Measurements from ENCODE around the gene EPHB1. TPM values are rescaled to one million over a fixed set of nuclear protein-coding genes. Genes with fewer than 3 reads are reported as not detected.

The EPHB1 gene
- total RNA-seq, 1 donor from 2014 or later = 3.8 TPM

DNA sequence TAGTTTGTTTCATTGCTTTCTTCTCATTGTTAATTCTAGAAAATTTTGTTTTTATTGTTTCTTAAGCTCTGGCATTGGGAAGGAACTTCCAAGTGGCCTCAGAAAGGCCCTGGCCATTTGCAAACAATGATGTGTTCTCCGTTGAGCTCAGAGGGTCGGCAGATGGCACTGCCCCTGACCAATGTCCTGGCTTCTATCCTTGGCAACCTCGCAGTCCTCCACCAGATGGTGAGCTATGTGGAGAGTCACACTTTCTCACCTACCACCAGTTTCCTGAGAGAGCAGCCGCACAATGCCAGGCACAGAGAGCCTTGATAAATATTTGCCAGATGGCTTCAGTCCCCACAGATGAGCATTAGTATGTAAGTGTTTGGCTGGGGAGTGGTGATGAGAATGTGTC is 343.7 kb downstream of the EPHB1 start:
- Mint-ChIP-seq H3K27me3 (no peaks in the 10 kb centered on the region), H3K4me3 (no peak overlapping the region), H3K4me1 (no peaks in the 10 kb centered on the region), H3K27ac (no peak overlapping the region), H3K36me3 (ENCODE audit: low read depth) (no peaks in the 10 kb centered on the region), H3K9me3 (no peaks in the 10 kb centered on the region)
- no peak for TF ChIP-seq CTCF (IDR thresholded peaks at IDR 0.05)
- POLR2A ChIA-PET = no interaction called here
- no peak for DNase-seq
- intact Hi-C loops (cut with micrococcal nuclease) = no loop called here
- ATAC-seq (ENCODE audit: low read depth) = no peak
- CTCF ChIA-PET = no interaction called here

DNA sequence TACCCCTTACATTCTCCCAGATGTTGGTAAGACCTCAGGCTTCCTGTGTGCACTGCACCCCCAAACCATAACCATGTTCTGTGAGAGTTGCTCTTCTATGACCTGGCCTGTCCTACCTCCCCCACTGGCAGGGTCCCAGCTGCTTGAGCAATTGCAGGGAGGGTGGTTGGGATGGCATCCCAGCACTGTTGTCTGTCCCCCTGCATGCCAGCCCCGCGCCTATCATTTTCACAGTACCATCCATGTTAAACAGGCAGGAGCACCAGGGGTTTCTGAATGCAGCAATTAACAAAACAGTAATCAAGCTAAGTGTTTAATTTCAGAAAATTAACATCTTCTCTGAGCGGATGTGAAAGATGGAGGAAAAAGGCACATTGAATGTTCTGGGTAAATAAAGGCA is 345.5 kb downstream of the EPHB1 start:
- H3K4me1 Mint-ChIP-seq = no peaks in the 10 kb centered on the region
- H3K4me3 Mint-ChIP-seq = no peak overlapping the region
- no peak for DNase-seq
- ChIA-PET POLR2A (no interaction called here), CTCF (no interaction called here)
- intact Hi-C loops (cut with micrococcal nuclease) = no loop called here
- H3K9me3 Mint-ChIP-seq = no peaks in the 10 kb centered on the region
- no peak for ATAC-seq (ENCODE audit: low read depth)
- no peak overlapping the region for H3K27ac Mint-ChIP-seq
- no peaks in the 10 kb centered on the region for H3K27me3 Mint-ChIP-seq
- no peak for TF ChIP-seq CTCF (IDR thresholded peaks at IDR 0.05)
- no peaks in the 10 kb centered on the region for H3K36me3 Mint-ChIP-seq (ENCODE audit: low read depth)

DNA sequence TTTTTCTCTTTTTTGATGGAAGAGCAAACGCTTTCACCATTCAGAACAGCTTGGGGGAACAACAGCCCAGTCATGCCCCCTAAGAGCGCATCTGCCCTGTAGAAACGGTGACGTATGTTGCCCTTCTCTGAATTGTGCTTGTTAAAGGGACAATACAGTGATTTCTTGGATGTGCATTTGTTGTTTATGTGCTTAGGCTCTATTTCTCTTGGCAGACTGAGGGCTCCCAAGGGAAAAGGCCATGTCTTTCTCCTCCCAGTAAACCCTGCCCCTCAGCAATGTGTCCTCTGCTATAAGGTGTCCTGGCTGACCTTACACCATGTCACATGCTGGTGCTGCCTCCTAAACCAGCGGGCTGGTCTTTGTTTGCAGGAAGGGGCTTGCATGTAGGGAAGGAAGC is 346.1 kb downstream of the EPHB1 start:
- Mint-ChIP-seq H3K27me3 (no peaks in the 10 kb centered on the region), H3K4me3 (no peak overlapping the region), H3K36me3 (ENCODE audit: low read depth) (no peaks in the 10 kb centered on the region), H3K9me3 (no peaks in the 10 kb centered on the region), H3K27ac (no peak overlapping the region), H3K4me1 (no peaks in the 10 kb centered on the region)
- ChIA-PET CTCF (no interaction called here), POLR2A (no interaction called here)
- ATAC-seq (ENCODE audit: low read depth) = no peak
- intact Hi-C loops (cut with micrococcal nuclease) = no loop called here
- no peak for DNase-seq
- no peak for TF ChIP-seq CTCF (IDR thresholded peaks at IDR 0.05)

DNA sequence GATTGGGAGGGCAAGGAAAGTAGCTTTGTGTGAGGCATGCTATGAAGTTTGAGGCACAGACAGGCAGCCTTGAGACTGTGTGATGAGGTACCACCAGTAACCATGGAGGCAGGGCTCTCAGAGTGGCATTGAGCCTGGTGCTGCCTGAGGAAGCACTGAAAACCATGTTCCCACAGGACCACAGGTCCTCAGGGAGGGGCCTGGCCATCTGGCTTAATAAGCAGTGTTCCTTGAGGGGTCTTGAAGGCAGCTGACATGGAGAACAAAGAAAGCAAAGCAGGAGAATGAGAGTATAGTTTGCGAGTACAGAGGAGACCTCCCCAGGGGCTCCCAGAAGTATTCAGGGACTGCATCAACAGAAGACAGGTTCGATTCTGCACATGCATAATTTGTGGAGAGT is 346.6 kb downstream of the EPHB1 start:
- no peak for DNase-seq
- Mint-ChIP-seq H3K9me3 (no peaks in the 10 kb centered on the region), H3K4me3 (no peak overlapping the region), H3K36me3 (ENCODE audit: low read depth) (no peaks in the 10 kb centered on the region), H3K4me1 (no peaks in the 10 kb centered on the region), H3K27me3 (no peaks in the 10 kb centered on the region), H3K27ac (no peak overlapping the region)
- ChIA-PET CTCF (no interaction called here), POLR2A (no interaction called here)
- ATAC-seq (ENCODE audit: low read depth) = no peak
- no peak for TF ChIP-seq CTCF (IDR thresholded peaks at IDR 0.05)
- intact Hi-C loops (cut with micrococcal nuclease) = no loop called here

DNA sequence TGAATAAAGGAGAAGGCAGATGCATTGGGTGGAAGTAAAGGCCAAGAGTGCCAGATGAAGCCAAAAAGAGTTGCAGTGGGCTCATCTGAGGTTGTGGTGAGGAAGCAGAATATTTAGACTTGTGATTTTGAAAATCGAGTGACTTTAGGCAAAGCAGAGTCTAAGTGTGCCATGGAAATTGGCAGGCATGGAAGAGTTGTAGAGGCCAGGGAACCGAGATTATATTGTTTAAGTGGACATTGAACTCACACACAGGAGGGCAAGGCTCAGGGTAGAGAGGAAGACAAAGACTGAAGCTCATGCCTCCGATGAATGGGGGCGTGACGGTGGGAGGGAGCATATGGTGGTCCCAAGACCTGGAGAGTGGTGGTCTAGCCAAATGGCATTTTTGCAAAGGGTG is 347.5 kb downstream of the EPHB1 start:
- no peaks in the 10 kb centered on the region for H3K27me3 Mint-ChIP-seq
- no peaks in the 10 kb centered on the region for H3K4me1 Mint-ChIP-seq
- H3K4me3 Mint-ChIP-seq = no peak overlapping the region
- DNase-seq (no peak), ATAC-seq (ENCODE audit: low read depth) (no peak)
- TF ChIP-seq CTCF (IDR thresholded peaks at IDR 0.05) = no peak
- no peaks in the 10 kb centered on the region for H3K9me3 Mint-ChIP-seq
- intact Hi-C loops (cut with micrococcal nuclease) = no loop called here
- no peaks in the 10 kb centered on the region for H3K36me3 Mint-ChIP-seq (ENCODE audit: low read depth)
- H3K27ac Mint-ChIP-seq = no peak overlapping the region
- POLR2A ChIA-PET = no interaction called here
- CTCF ChIA-PET = no interaction called here
